22Rv1 (cell line): Measurements from ENCODE around the gene LSM2.

Source experiments
- ZFX ChIP-seq: fragments of 450-650 bp; IDR thresholded peaks from 2 replicates; pipeline ENCODE4 v1.6.1; 2017; ENCODE audit warnings: antibody characterized with exemption, borderline replicate concordance
- TF ChIP-seq, protein P1 (sequence below): fragments of 450-650 bp; IDR thresholded peaks from 2 replicates; pipeline ENCODE4 v1.5.1; 2017; ENCODE audit warnings: mild to moderate bottlenecking

DNA sequence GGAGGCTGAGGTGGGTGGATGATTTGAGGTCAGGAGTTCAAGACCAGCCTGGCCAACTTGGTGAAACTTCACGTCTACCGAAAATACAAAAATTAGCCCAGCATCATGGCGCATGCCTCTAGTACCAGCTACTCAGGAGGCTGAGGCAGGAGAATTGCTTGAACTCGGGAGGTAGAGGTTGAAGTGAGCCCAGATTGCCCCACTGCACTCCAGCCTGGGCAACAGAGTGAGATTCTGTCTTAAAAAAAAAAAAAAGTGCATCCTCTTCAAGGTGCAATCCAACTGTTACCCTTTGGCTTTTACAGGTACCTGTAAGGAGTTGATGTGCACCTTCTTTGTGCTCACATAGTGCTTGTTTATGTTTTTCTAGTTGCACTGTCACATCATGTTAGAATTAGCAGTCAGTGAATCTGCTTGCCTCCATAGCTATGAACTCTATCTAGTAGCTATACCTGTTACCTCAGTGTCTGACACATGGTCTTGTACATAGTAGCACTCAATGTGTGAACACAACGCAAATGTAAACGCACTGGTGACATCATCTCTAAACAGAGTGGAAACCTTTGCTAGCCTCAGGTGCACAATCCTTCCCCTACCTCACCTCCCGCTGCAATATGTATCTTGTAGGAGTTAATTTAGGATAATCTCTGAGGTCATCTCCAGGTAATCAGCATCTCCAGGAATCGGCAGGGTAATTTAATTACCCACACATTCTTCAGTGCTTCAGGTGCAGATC, 57.3 kb downstream of the LSM2 start:
- TF ChIP-seq, protein P1, sequence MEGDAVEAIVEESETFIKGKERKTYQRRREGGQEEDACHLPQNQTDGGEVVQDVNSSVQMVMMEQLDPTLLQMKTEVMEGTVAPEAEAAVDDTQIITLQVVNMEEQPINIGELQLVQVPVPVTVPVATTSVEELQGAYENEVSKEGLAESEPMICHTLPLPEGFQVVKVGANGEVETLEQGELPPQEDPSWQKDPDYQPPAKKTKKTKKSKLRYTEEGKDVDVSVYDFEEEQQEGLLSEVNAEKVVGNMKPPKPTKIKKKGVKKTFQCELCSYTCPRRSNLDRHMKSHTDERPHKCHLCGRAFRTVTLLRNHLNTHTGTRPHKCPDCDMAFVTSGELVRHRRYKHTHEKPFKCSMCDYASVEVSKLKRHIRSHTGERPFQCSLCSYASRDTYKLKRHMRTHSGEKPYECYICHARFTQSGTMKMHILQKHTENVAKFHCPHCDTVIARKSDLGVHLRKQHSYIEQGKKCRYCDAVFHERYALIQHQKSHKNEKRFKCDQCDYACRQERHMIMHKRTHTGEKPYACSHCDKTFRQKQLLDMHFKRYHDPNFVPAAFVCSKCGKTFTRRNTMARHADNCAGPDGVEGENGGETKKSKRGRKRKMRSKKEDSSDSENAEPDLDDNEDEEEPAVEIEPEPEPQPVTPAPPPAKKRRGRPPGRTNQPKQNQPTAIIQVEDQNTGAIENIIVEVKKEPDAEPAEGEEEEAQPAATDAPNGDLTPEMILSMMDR, result no peak
- no peak for TF ChIP-seq ZFX
